Esophagus squamous epithelium (tissue), 4 donors: ENCODE data around the gene SMIM24.
A peak's percentile ranks its signal among the peaks of the same experiment; 100 is the strongest.

ENCODE experiments used
- CTCF ChIP-seq, 6 experiments: fragments of 450-650 bp in 4 of 6; fragments of 200-600 bp in 2 of 6; sonication (generic) in 2 of 6; IDR thresholded peaks; one replicate each; pipeline ENCODE4 v1.5.1; 2016 to 2019; ENCODE audit warnings: antibody characterized with exemption in 6 of 6, mild to moderate bottlenecking in 4 of 6, moderate library complexity in 4 of 6
- POLR2A ChIP-seq, 4 donors: fragments of 450-650 bp; IDR thresholded peaks; one replicate each; pipeline ENCODE4 v1.6.1; 2017; ENCODE audit warnings: antibody characterized with exemption in 4 of 4, mild to moderate bottlenecking in 4 of 4, moderate library complexity in 3 of 4

- TF ChIP-seq CTCF (IDR thresholded peaks at IDR 0.05) (peak in 2 of 6 experiments; percentile 3 to 12), POLR2A (IDR thresholded peaks at IDR 0.05) (peak in 2 of 4 donors; percentile 31 to 44)
Measured at GRCh38 chr19:3500429-3501101, 20.2 kb upstream of the SMIM24 start, which contains the start of gene DOHH.
